GM12874 (cell line): ENCODE measurements around the gene PAFAH2.

Experiments
- TF ChIP-seq, protein P1 (sequence below): IDR thresholded peaks from 2 replicates; pipeline ENCODE4 v1.5.1; 2011; ENCODE audit warnings: low read depth, mild to moderate bottlenecking, control low read depth, low read length, moderate library complexity; ENCODE audit not compliant: insufficient read depth

PAFAH2 gene

GRCh38 chr1:26006710-26007109 is 8.8 kb upstream of the PAFAH2 start:
- TF ChIP-seq, protein P1, sequence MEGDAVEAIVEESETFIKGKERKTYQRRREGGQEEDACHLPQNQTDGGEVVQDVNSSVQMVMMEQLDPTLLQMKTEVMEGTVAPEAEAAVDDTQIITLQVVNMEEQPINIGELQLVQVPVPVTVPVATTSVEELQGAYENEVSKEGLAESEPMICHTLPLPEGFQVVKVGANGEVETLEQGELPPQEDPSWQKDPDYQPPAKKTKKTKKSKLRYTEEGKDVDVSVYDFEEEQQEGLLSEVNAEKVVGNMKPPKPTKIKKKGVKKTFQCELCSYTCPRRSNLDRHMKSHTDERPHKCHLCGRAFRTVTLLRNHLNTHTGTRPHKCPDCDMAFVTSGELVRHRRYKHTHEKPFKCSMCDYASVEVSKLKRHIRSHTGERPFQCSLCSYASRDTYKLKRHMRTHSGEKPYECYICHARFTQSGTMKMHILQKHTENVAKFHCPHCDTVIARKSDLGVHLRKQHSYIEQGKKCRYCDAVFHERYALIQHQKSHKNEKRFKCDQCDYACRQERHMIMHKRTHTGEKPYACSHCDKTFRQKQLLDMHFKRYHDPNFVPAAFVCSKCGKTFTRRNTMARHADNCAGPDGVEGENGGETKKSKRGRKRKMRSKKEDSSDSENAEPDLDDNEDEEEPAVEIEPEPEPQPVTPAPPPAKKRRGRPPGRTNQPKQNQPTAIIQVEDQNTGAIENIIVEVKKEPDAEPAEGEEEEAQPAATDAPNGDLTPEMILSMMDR: no peak

GRCh38 chr1:26005434-26006105 is 7.7 kb upstream of the PAFAH2 start:
- TF ChIP-seq, protein P1: no peak

- TF ChIP-seq, protein P1: no peak
Measured at GRCh38 chr1:26003756-26004155, 5.9 kb upstream of the PAFAH2 start.

- TF ChIP-seq, protein P1: no peak
Measured at GRCh38 chr1:26003262-26003661, 5.4 kb upstream of the PAFAH2 start.

- TF ChIP-seq, protein P1: no peak
Measured at GRCh38 chr1:25999041-25999800, 1.4 kb upstream of the PAFAH2 start.

- TF ChIP-seq, protein P1: no peak
Measured at GRCh38 chr1:25996966-25997827, 666 bp downstream of the PAFAH2 start.

DNA sequence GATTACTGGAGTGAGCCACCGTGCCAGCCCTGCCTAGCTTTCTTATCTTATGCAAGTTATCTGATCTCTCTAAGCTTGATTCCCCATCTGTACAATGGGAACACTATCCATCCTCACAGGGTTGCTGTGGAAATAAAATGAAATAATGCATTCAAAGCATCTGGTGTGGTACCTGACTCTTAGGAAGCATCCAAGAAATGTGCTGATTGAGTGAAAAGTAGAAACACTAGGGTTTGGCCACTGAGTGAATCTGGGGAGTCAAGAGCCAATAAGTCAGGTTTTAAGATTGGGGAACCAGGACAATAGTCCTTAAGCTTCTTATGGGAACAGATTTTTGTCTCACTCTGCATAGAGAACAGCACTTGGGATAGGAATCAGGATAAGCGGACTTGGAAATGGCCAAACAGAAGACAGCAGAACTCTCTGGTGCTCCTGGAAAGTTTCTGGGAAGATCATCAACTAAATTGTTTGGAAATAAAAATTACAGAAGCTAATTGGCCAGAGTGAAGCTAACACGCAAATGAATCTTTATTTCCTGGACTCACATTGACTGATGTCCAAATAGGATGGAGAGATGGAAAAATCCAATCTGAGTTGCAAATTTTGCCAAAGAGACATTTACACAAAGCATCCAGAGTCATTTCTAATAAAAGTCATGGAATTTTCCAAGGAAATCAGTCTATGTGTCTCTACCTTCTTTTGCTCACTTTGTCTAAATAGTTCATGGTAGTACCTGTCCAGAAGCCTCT is 3.3 kb downstream of the PAFAH2 start:
- TF ChIP-seq, protein P1: no peak
